ENCODE data around the gene EPHB1.
"Not testable (repeated sequence)": the region's sequence is repeated elsewhere in the genome, so short reads cannot be mapped to it uniquely, and the experiment has no call there.

The EPHB1 gene

GRCh38 chr3:134972836-134973455, 177.9 kb downstream of the EPHB1 start:
- no peaks in the 10 kb centered on the region for H3K9me3 Mint-ChIP-seq
- no peaks in the 10 kb centered on the region for H3K4me1 Mint-ChIP-seq
- no peak overlapping the region for H3K27ac Mint-ChIP-seq
- H3K36me3 Mint-ChIP-seq, result no peaks in the 10 kb centered on the region
- no peak overlapping the region for H3K4me3 Mint-ChIP-seq
- peaks cover 4% of the 10 kb centered on the region for H3K27me3 Mint-ChIP-seq

- Mint-ChIP-seq H3K4me3 (no peak overlapping the region), H3K9me3 (no peaks in the 10 kb centered on the region), H3K27ac (no peak overlapping the region), H3K36me3 (no peaks in the 10 kb centered on the region), H3K27me3 (no peaks in the 10 kb centered on the region), H3K4me1 (no peaks in the 10 kb centered on the region)
Observed at GRCh38 chr3:134974624-134975023, 179.6 kb downstream of the EPHB1 start.

- H3K27ac Mint-ChIP-seq, result no peak overlapping the region
- H3K4me1 Mint-ChIP-seq, result no peaks in the 10 kb centered on the region
- H3K9me3 Mint-ChIP-seq, result no peaks in the 10 kb centered on the region
- H3K36me3 Mint-ChIP-seq, result no peaks in the 10 kb centered on the region
- H3K27me3 Mint-ChIP-seq, result no peaks in the 10 kb centered on the region
- no peak overlapping the region for H3K4me3 Mint-ChIP-seq
Observed at GRCh38 chr3:134976948-134977347, 181.9 kb downstream of the EPHB1 start.

- Mint-ChIP-seq H3K27ac (no peak overlapping the region), H3K9me3 (no peaks in the 10 kb centered on the region), H3K4me1 (no peaks in the 10 kb centered on the region), H3K4me3 (no peak overlapping the region), H3K27me3 (no peaks in the 10 kb centered on the region), H3K36me3 (no peaks in the 10 kb centered on the region)
Observed at GRCh38 chr3:134978658-134979057, 183.6 kb downstream of the EPHB1 start.

- Mint-ChIP-seq H3K4me3 (no peak overlapping the region), H3K27ac (no peak overlapping the region), H3K4me1 (no peaks in the 10 kb centered on the region), H3K36me3 (no peaks in the 10 kb centered on the region), H3K27me3 (no peaks in the 10 kb centered on the region), H3K9me3 (no peaks in the 10 kb centered on the region)
Observed at GRCh38 chr3:134985864-134986715, 191.0 kb downstream of the EPHB1 start.

GRCh38 chr3:134988666-134989065, 193.6 kb downstream of the EPHB1 start:
- Mint-ChIP-seq H3K9me3 (no peaks in the 10 kb centered on the region), H3K4me1 (no peaks in the 10 kb centered on the region), H3K36me3 (no peaks in the 10 kb centered on the region), H3K27ac (no peak overlapping the region), H3K27me3 (no peaks in the 10 kb centered on the region), H3K4me3 (no peak overlapping the region)

GRCh38 chr3:134991003-134991402, 195.9 kb downstream of the EPHB1 start:
- H3K27ac Mint-ChIP-seq, result no peak overlapping the region
- H3K27me3 Mint-ChIP-seq, result peaks cover 2% of the 10 kb centered on the region
- H3K4me1 Mint-ChIP-seq, result no peaks in the 10 kb centered on the region
- no peak overlapping the region for H3K4me3 Mint-ChIP-seq
- no peaks in the 10 kb centered on the region for H3K36me3 Mint-ChIP-seq
- no peaks in the 10 kb centered on the region for H3K9me3 Mint-ChIP-seq

- no peaks in the 10 kb centered on the region for H3K9me3 Mint-ChIP-seq
- H3K27ac Mint-ChIP-seq, result no peak overlapping the region
Observed at GRCh38 chr3:134991472-134992010, 196.5 kb downstream of the EPHB1 start.

GRCh38 chr3:134992180-134992579, 197.1 kb downstream of the EPHB1 start:
- Mint-ChIP-seq H3K36me3 (no peaks in the 10 kb centered on the region), H3K4me3 (no peak overlapping the region), H3K27ac (no peak overlapping the region), H3K9me3 (no peaks in the 10 kb centered on the region), H3K4me1 (no peaks in the 10 kb centered on the region), H3K27me3 (peaks cover 2% of the 10 kb centered on the region)

More at GRCh38 chr3:134991472-134992010, 196.5 kb downstream of the EPHB1 start:
- Mint-ChIP-seq H3K27me3 (peaks cover 2% of the 10 kb centered on the region), H3K4me1 (no peaks in the 10 kb centered on the region), H3K4me3 (no peak overlapping the region), H3K36me3 (no peaks in the 10 kb centered on the region)

GRCh38 chr3:134992586-134992985, 197.5 kb downstream of the EPHB1 start:
- Mint-ChIP-seq H3K9me3 (no peaks in the 10 kb centered on the region), H3K27me3 (peaks cover 2% of the 10 kb centered on the region), H3K4me1 (no peaks in the 10 kb centered on the region), H3K36me3 (no peaks in the 10 kb centered on the region), H3K4me3 (no peak overlapping the region), H3K27ac (no peak overlapping the region)

- H3K4me3 Mint-ChIP-seq, result no peak overlapping the region
- no peak overlapping the region for H3K27ac Mint-ChIP-seq
- H3K36me3 Mint-ChIP-seq, result no peaks in the 10 kb centered on the region
- no peaks in the 10 kb centered on the region for H3K4me1 Mint-ChIP-seq
- peaks cover 3% of the 10 kb centered on the region for H3K27me3 Mint-ChIP-seq
- no peaks in the 10 kb centered on the region for H3K9me3 Mint-ChIP-seq
Observed at GRCh38 chr3:134993011-134993410, 198.0 kb downstream of the EPHB1 start.

- Mint-ChIP-seq H3K4me1 (no peaks in the 10 kb centered on the region), H3K36me3 (no peaks in the 10 kb centered on the region), H3K27ac (no peak overlapping the region), H3K4me3 (no peak overlapping the region), H3K9me3 (no peaks in the 10 kb centered on the region), H3K27me3 (peaks cover 4% of the 10 kb centered on the region)
Observed at GRCh38 chr3:134998158-134998557, 203.1 kb downstream of the EPHB1 start.

GRCh38 chr3:134998855-134999254, 203.8 kb downstream of the EPHB1 start:
- Mint-ChIP-seq H3K27ac (no peak overlapping the region), H3K27me3 (peaks cover 4% of the 10 kb centered on the region), H3K4me3 (no peak overlapping the region), H3K36me3 (no peaks in the 10 kb centered on the region), H3K4me1 (no peaks in the 10 kb centered on the region), H3K9me3 (no peaks in the 10 kb centered on the region)

- Mint-ChIP-seq H3K36me3 (no peaks in the 10 kb centered on the region), H3K27ac (no peak overlapping the region), H3K4me3 (no peak overlapping the region), H3K4me1 (no peaks in the 10 kb centered on the region), H3K9me3 (no peaks in the 10 kb centered on the region), H3K27me3 (peaks cover 3% of the 10 kb centered on the region)
Observed at GRCh38 chr3:135000465-135000864, 205.4 kb downstream of the EPHB1 start.

- H3K4me1 Mint-ChIP-seq, H3K36me3 Mint-ChIP-seq, H3K4me3 Mint-ChIP-seq, H3K27me3 Mint-ChIP-seq, H3K9me3 Mint-ChIP-seq, H3K27ac Mint-ChIP-seq: not testable (repeated sequence)
Observed at GRCh38 chr3:135005616-135006015, 210.6 kb downstream of the EPHB1 start.

GRCh38 chr3:135007607-135008006, 212.5 kb downstream of the EPHB1 start:
- Mint-ChIP-seq H3K4me3 (no peak overlapping the region), H3K4me1 (no peaks in the 10 kb centered on the region), H3K9me3 (no peaks in the 10 kb centered on the region), H3K27ac (no peak overlapping the region), H3K36me3 (no peaks in the 10 kb centered on the region), H3K27me3 (no peaks in the 10 kb centered on the region)
